Measurements from ENCODE around the gene TMEM202. TPM values are rescaled to one million over a fixed set of nuclear protein-coding genes. Genes with fewer than 3 reads are reported as not detected.

Gene TMEM202
- total RNA-seq, 2 experiments from 2014 or later = not detected

GRCh38 chr15:72445426-72445825 lies 47.3 kb downstream of the TMEM202 start:
- Histone ChIP-seq H3K4me1 (ENCODE audit: insufficient read depth, low read length) (no peaks in the 10 kb centered on the region), H3K4me3 (ENCODE audit: low read length) (no peak overlapping the region), H3K27ac (ENCODE audit: low read depth in 1 of 2, low read length in 2 of 2) (no peak overlapping the region), H3K9me3 (ENCODE audit: control insufficient read depth in 1 of 2, insufficient read depth in 1 of 2, low read length in 2 of 2) (no peaks in the 10 kb centered on the region), H3K27me3 (ENCODE audit: control insufficient read depth in 1 of 2, insufficient read depth in 2 of 2, low read length in 2 of 2) (no peaks in the 10 kb centered on the region), H3K36me3 (ENCODE audit: insufficient read depth, low read length) (no peaks in the 10 kb centered on the region)
- no peaks in the 10 kb centered on the region for H3K4me1 Mint-ChIP-seq (ENCODE audit: low read depth)
- no peak for DNase-seq
- TF ChIP-seq CTCF (IDR thresholded peaks at IDR 0.05) = no peak
- no peak overlapping the region for H3K27ac Mint-ChIP-seq
- no peaks in the 10 kb centered on the region for H3K36me3 Mint-ChIP-seq (ENCODE audit: low read depth)
- H3K9me3 Mint-ChIP-seq = peaks cover 3% of the 10 kb centered on the region
- H3K4me3 Mint-ChIP-seq = no peak overlapping the region
- ChIA-PET POLR2A (no interaction called here), CTCF (interaction anchor here (0.8 kb wide), 1 partner anchor 10 kb away, joined by 3 read pairs; no protein-coding TSS in a partner anchor)
- ATAC-seq (ENCODE audit: poor library complexity) = no peak
- intact Hi-C loops (cut with DNase I, micrococcal nuclease) = no loop called here
- H3K27me3 Mint-ChIP-seq = peaks cover 9% of the 10 kb centered on the region

DNA sequence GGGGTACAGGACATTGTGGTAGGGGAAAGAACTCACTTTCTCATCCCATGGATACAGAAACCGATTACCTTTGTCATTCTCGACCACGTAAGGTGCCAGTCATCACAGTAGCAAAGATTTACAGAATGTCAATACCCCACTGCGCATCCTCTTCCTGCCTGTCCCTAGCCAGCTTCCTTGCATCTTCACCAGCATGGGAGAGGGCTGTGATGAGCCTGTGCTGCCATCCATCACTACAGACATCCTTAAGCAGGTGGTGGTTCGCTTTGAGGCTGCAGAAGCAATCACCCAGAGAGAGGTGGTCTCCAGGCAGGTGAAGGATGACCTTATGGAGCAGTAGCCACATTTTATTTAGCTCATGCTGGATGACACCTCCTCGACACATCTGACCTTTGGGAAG lies 52.7 kb downstream of the TMEM202 start:
- no peak overlapping the region for H3K27ac ChIP-seq (ENCODE audit: low read depth in 1 of 2, low read length in 2 of 2)
- ATAC-seq (ENCODE audit: poor library complexity) (no peak), DNase-seq (no peak)
- Mint-ChIP-seq H3K27ac (no peak overlapping the region), H3K27me3 (peaks cover 4% of the 10 kb centered on the region), H3K36me3 (ENCODE audit: low read depth) (no peaks in the 10 kb centered on the region), H3K4me3 (no peak overlapping the region), H3K9me3 (no peaks in the 10 kb centered on the region), H3K4me1 (ENCODE audit: low read depth) (no peaks in the 10 kb centered on the region)
- intact Hi-C loops (cut with DNase I, micrococcal nuclease) = no loop called here
- CTCF ChIA-PET = no interaction called here
- no peaks in the 10 kb centered on the region for H3K4me1 ChIP-seq (ENCODE audit: insufficient read depth, low read length)
- no peaks in the 10 kb centered on the region for H3K36me3 ChIP-seq (ENCODE audit: insufficient read depth, low read length)
- H3K27me3 ChIP-seq (ENCODE audit: control insufficient read depth in 1 of 2, insufficient read depth in 2 of 2, low read length in 2 of 2) = no peaks in the 10 kb centered on the region
- H3K4me3 ChIP-seq (ENCODE audit: low read length) = no peak overlapping the region
- POLR2A ChIA-PET = interaction anchor here (0.7 kb wide), 1 partner anchor 22 kb away, joined by 3 read pairs; no protein-coding TSS in a partner anchor
- no peaks in the 10 kb centered on the region for H3K9me3 ChIP-seq (ENCODE audit: control insufficient read depth in 1 of 2, insufficient read depth in 1 of 2, low read length in 2 of 2)
- TF ChIP-seq CTCF (IDR thresholded peaks at IDR 0.05) = no peak

DNA sequence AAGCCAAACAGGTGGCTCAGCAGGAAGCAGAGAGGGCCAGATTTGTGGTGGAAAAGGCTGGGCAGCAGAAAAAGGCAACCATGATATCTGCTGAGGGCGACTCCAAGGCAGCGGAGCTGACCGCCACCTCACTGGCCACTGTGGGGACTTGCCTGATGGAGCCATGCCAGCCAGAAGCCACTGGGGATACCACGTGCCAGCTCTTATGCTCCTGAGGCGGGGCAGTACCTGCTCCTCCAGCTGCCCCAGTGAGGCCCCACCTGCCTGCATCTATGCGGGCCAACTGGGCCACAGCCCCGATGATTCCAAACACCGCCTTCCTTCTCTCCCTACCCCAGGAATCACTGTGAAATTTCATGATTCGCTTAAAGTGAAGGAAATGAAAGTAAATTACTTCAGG lies 53.1 kb downstream of the TMEM202 start:
- Histone ChIP-seq H3K27me3 (ENCODE audit: control insufficient read depth in 1 of 2, insufficient read depth in 2 of 2, low read length in 2 of 2) (no peaks in the 10 kb centered on the region), H3K27ac (ENCODE audit: low read depth in 1 of 2, low read length in 2 of 2) (no peak overlapping the region), H3K4me1 (ENCODE audit: insufficient read depth, low read length) (no peaks in the 10 kb centered on the region), H3K36me3 (ENCODE audit: insufficient read depth, low read length) (no peaks in the 10 kb centered on the region), H3K4me3 (ENCODE audit: low read length) (no peak overlapping the region), H3K9me3 (ENCODE audit: control insufficient read depth in 1 of 2, insufficient read depth in 1 of 2, low read length in 2 of 2) (no peaks in the 10 kb centered on the region)
- H3K36me3 Mint-ChIP-seq (ENCODE audit: low read depth) = no peaks in the 10 kb centered on the region
- H3K9me3 Mint-ChIP-seq = no peaks in the 10 kb centered on the region
- no peak overlapping the region for H3K4me3 Mint-ChIP-seq
- POLR2A ChIA-PET = interaction anchor here (0.7 kb wide), 1 partner anchor 22 kb away, joined by 3 read pairs; no protein-coding TSS in a partner anchor
- peaks cover 4% of the 10 kb centered on the region for H3K27me3 Mint-ChIP-seq
- H3K4me1 Mint-ChIP-seq (ENCODE audit: low read depth) = no peaks in the 10 kb centered on the region
- ATAC-seq (ENCODE audit: poor library complexity) (no peak), DNase-seq (no peak)
- CTCF ChIA-PET = no interaction called here
- TF ChIP-seq CTCF (IDR thresholded peaks at IDR 0.05) = no peak
- H3K27ac Mint-ChIP-seq = no peak overlapping the region
- intact Hi-C loops (cut with DNase I, micrococcal nuclease) = no loop called here

All from CD4-positive, alpha-beta T cell (primary cell).